Stomach (tissue), 4 donors: ENCODE results near the gene CPAMD8.

Source experiments
- EP300 ChIP-seq: sonication (generic); formaldehyde crosslinking; IDR thresholded peaks from one replicate; pipeline ENCODE4 v1.6.1; 2017; ENCODE audit warnings: antibody characterized with exemption
- POLR2A ChIP-seq, 4 donors: fragments of 450-650 bp; IDR thresholded peaks; one replicate each; pipeline ENCODE4 v1.6.1; 2016; ENCODE audit warnings: antibody characterized with exemption in 4 of 4, control low read depth in 2 of 4, mild to moderate bottlenecking in 1 of 4, moderate library complexity in 1 of 4
- POLR2AphosphoS5 ChIP-seq, 3 donors: sonication (generic); formaldehyde crosslinking; IDR thresholded peaks; one replicate each; pipeline ENCODE4 v1.6.1; 2016; ENCODE audit warnings: antibody characterized with exemption in 3 of 3
- TF ChIP-seq, protein P1 (sequence below), 7 experiments: fragments of 450-650 bp in 4 of 7; fragments of 200-600 bp in 3 of 7; sonication (generic) in 3 of 7; IDR thresholded peaks; one replicate each; pipeline ENCODE4 v1.5.1; 2016 to 2019; ENCODE audit warnings: antibody characterized with exemption in 7 of 7, control low read depth in 2 of 7, mild to moderate bottlenecking in 1 of 7

DNA sequence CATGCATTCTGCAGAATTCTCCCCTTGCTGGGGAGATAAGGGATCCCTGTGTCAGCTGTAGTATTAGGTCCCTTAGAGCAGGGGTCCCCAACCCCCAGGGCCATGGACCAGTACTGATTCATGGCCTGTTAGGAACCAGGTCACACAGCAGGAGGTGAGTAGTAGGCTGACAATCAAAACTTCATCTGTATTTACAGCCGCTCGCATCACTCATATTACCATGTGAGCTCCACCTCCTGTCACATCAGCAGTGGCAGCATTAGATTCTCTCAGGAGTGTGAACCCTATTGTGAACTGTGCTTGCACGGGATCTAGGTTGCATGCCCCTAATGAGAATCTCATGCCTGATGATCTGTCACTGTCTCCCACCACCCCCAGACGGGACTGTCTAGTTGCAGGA, 37.9 kb downstream of the CPAMD8 start:
- no peak for TF ChIP-seq POLR2A (IDR thresholded peaks at IDR 0.05)
- TF ChIP-seq, protein P1, sequence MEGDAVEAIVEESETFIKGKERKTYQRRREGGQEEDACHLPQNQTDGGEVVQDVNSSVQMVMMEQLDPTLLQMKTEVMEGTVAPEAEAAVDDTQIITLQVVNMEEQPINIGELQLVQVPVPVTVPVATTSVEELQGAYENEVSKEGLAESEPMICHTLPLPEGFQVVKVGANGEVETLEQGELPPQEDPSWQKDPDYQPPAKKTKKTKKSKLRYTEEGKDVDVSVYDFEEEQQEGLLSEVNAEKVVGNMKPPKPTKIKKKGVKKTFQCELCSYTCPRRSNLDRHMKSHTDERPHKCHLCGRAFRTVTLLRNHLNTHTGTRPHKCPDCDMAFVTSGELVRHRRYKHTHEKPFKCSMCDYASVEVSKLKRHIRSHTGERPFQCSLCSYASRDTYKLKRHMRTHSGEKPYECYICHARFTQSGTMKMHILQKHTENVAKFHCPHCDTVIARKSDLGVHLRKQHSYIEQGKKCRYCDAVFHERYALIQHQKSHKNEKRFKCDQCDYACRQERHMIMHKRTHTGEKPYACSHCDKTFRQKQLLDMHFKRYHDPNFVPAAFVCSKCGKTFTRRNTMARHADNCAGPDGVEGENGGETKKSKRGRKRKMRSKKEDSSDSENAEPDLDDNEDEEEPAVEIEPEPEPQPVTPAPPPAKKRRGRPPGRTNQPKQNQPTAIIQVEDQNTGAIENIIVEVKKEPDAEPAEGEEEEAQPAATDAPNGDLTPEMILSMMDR (IDR thresholded peaks at IDR 0.05): no peak
- TF ChIP-seq EP300: no peak
- TF ChIP-seq POLR2AphosphoS5 (IDR thresholded peaks at IDR 0.05): no peak
